ENCODE measurements around the gene TMA7B.
"Not testable (repeated sequence)": the region's sequence is repeated elsewhere in the genome, so short reads cannot be mapped to it uniquely, and the experiment has no call there.

Gene TMA7B

DNA sequence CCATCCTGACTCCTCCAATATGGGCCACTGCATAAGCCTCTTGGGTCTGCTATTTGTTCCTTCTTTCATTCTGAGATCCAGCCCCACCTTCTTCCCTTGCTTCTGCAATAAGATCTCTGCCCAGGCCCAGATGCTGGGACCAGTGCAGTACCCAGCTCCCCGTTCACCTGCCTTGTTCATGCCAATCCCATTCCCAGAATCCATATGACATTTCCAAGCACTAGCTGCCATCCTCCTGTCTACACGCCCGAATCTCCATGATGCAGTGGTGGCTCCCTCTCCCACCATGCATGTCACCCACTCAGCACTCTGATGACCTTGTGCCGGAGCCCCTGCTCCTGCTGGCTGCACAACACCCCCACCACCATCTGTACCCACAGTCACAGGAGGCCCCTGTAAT lies 23.1 kb downstream of the TMA7B start:
- DNase-seq (ENCODE audit: low read depth, low spot score): no peak

- DNase-seq (ENCODE audit: low read depth, low spot score): no peak
Measured at GRCh38 chr22:39984006-39984405, 23.8 kb downstream of the TMA7B start.

DNA sequence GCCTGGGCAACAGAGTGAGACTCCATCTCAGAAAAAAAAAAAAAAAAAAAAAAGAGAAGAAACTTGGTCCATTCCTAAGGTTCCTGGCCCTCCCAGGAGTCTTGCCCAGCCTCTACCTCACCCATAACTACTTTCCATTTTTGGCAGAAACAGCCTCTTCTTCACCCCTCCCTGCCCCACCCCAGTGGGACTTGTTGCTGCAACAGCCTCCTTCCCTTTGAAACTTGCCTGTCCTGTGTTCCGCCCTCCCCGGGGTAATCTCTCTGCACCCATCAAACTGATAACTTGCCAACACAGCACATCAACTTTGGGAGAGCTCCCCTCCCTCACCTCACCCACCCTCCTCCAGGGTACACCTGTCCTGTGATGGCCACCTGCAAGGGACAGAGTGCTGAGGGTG lies 24.5 kb downstream of the TMA7B start:
- no peak for DNase-seq (ENCODE audit: low read depth, low spot score)

DNA sequence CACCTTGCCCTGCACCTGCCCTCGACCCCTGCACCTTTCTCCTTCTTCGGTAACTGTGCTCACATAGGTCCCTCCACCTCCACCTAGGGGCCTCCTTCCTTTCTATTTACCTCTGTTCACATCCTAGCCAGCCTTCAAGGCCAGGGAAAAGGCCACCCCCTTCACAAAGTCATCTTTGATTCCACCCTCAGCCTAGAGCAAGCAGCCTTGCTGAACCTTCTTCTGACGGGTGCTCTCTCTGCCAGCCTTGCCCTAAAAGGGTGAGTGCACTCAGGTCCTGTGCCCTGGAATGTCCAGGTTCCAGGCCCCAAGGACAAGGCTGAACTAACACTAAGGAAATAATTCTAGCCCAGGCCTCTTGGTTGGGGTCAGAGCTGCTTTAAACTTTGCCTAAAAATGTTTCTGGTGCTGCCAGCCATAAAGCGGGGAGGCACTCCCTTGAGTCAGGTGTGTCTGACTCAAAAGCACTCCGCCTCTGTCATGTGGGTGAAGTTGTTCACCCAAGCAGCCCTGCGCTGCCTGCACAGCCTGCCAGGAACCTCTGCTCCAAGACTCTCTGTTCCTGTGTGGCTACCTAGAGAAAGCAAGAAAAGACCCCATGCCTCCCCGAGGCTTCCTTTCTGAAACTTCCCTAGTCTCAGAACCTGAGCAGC lies 25.3 kb downstream of the TMA7B start:
- no peak for DNase-seq (ENCODE audit: low read depth, low spot score)

GRCh38 chr22:39988386-39989114 lies 28.4 kb downstream of the TMA7B start:
- no peak for DNase-seq (ENCODE audit: low read depth, low spot score)

GRCh38 chr22:39989633-39990032 lies 29.4 kb downstream of the TMA7B start:
- DNase-seq (ENCODE audit: low read depth, low spot score): no peak

GRCh38 chr22:39990686-39991085 lies 30.5 kb downstream of the TMA7B start:
- no peak for DNase-seq (ENCODE audit: low read depth, low spot score)

DNA sequence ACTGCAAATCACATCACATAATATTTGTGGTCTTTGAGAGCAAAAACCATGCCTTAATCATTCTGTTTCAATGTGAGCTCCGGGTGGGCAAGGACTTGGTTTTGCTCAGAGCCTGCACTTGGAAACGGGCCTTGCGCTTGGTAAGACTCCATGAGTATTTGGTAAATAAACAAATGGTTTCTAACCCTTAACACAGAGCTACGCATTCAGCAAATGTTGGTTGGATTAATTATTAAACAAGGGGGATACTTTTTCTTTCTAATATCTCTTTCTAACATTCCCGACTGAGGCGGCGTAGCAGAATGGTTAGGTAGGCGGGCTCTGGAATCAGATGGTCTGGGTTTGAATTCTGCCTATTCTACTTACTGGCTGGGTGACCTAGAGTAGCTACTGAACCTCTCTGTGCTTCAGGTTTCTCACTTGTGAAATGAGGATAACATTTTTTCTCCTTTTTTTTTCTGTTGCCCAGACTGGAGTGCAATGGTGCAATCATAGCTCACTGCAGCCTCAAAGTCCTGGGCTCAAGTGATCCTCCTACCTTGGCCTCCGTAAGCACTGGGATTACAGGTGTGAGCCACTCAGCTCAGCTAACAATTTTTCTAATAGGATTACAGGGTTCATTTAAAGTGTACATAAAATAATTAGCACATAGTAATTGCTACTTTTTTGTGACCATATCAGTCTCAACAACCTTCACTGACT lies 31.1 kb downstream of the TMA7B start:
- DNase-seq (ENCODE audit: low read depth, low spot score): no peak

GRCh38 chr22:39992088-39992826 lies 32.1 kb downstream of the TMA7B start:
- DNase-seq (ENCODE audit: low read depth, low spot score): no peak

GRCh38 chr22:39992894-39993293 lies 32.7 kb downstream of the TMA7B start:
- DNase-seq (ENCODE audit: low read depth, low spot score): not testable (repeated sequence)

DNA sequence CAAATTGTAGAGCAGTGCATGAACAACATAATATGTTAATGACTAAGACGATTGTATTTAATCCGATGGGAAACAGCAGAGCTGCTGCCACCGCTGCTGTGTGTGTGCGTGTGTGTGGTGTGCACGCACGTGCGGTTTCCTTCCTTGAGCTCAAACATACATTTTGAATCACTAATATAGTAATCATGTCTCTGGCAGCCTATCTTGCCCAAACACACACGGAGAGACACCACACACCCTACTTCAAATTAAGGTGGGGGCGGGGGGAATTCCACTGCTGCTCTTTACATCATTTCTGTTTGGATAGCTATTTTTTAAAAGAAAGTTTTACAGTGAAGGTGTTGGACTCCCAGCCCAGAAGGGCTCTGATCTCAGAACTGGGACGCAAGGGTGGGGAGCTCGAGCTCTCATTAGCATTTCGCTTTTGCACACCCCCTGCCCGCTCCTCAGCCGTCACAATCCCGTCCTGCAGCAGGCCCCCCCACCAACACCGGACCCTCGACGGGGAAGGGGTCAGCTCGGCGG lies 33.9 kb downstream of the TMA7B start:
- DNase-seq (ENCODE audit: low read depth, low spot score): no peak

GRCh38 chr22:39994566-39995392 lies 34.6 kb downstream of the TMA7B start, which contains the start of gene FAM83F:
Gene FAM83F, plus strand, starts transcription at chr22:39994954. Its CDS starts 89 bp downstream, at chr22:39995043.
- no peak for DNase-seq (ENCODE audit: low read depth, low spot score)

- DNase-seq (ENCODE audit: low read depth, low spot score): no peak
Measured at GRCh38 chr22:39995393-39996252, 35.4 kb downstream of the TMA7B start.

- no peak for DNase-seq (ENCODE audit: low read depth, low spot score)
Measured at GRCh38 chr22:39996732-39997131, 36.5 kb downstream of the TMA7B start.

- DNase-seq (ENCODE audit: low read depth, low spot score): no peak
Measured at GRCh38 chr22:39997421-39997820, 37.2 kb downstream of the TMA7B start.

DNA sequence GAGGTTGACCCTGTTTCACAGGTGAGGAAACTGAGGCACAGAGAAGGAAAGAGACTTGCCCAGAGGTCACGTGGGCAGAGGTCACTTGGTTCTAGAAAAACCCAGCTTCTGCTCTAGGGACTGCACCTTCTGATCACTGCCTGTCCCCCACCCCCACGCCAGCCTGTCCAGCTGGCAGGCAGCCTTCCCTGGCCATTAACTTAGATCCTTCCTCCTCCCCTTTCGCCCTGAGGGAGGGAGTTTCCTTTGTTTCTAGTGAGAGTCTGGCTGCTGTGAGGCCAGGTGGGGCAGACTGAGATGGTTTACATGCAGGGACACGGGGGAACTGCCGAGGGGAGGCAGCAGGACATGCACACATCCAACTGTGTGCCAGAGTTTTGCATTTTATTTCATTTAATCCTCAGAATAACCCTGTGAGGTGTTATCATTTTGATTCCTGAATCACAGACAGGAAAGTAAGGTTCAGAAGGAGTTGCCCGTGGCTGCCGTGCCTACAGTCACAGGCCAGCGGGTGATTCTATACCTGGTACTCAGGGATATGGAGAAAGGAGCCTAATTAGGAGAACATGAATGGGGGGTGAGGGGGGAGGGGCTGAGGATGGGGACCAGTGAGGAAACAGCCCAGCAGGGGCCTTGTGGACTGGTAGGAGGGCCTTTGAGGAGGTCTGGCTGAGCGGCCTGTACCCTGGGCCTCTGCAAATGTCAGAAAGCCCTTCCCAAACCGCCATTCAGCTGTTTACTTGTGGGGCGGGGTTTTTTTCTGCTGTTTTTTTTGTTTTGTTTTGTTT lies 37.9 kb downstream of the TMA7B start:
- DNase-seq (ENCODE audit: low read depth, low spot score): no peak

GRCh38 chr22:39999144-39999757 lies 39.1 kb downstream of the TMA7B start:
- no peak for DNase-seq (ENCODE audit: low read depth, low spot score)

DNA sequence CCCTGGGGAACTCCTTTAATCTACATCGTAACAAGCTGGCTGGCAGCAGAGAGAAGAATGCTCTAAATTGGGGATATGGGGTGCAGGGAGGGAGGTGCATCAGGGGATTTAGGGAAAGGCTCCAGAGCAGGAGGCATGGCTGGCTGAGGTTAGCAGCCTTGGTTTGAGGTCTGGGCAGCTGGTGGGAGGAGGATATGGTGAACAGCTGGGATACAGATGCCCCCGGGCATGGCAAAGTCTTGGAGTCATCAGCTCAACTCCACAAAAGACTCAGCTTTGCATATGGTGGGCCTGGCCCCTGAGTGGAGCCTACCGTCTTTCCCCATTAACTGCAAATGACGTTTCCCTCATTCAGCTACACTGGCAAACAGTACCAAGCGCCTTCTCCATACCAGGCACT lies 40.0 kb downstream of the TMA7B start:
- no peak for DNase-seq (ENCODE audit: low read depth, low spot score)

GRCh38 chr22:40001106-40001505 lies 40.9 kb downstream of the TMA7B start:
- no peak for DNase-seq (ENCODE audit: low read depth, low spot score)

Measured in smooth muscle cell of the brain vasculature (primary cell).